ENCODE measurements around the gene LIPA. TPM values are rescaled to one million over a fixed set of nuclear protein-coding genes. Genes with fewer than 3 reads are reported as not detected.
"Not testable (repeated sequence)": the region's sequence is repeated elsewhere in the genome, so short reads cannot be mapped to it uniquely, and the experiment has no call there.

Gene LIPA
- polyA plus RNA-seq, 1 experiment: 51.6 TPM

- POLR2A ChIA-PET: no interaction called here
- TF ChIP-seq CTCF (IDR thresholded peaks at IDR 0.05; ENCODE audit: low read depth, low read length): no peak
- H3K4me3 ChIP-seq (ENCODE audit: low read depth, low read length): no peak overlapping the region
- H3K27ac ChIP-seq (ENCODE audit: low read depth, low read length): no peak overlapping the region
- H3K9me3 ChIP-seq (ENCODE audit: control insufficient read depth, insufficient read depth, low read length): no peaks in the 10 kb centered on the region
- H3K27me3 ChIP-seq (ENCODE audit: control insufficient read depth, insufficient read depth, low read length): no peaks in the 10 kb centered on the region
- CTCF ChIA-PET: interaction anchor here (0.6 to 2.3 kb wide), 4 partner anchors 11 to 172 kb away, joined by 3 to 9 read pairs (median 4); no protein-coding TSS in a partner anchor
- no peak for DNase-seq (ENCODE audit: low read depth, low spot score)
Measured at GRCh38 chr10:89202033-89202425, 49.5 kb downstream of the LIPA start.

- no peak overlapping the region for H3K27ac ChIP-seq (ENCODE audit: low read depth, low read length)
- H3K4me3 ChIP-seq (ENCODE audit: low read depth, low read length): no peak overlapping the region
- no peak for DNase-seq (ENCODE audit: low read depth, low spot score)
- CTCF ChIA-PET: interaction anchor here (0.6 to 2.3 kb wide), 4 partner anchors 11 to 172 kb away, joined by 3 to 9 read pairs (median 4); no protein-coding TSS in a partner anchor
- H3K9me3 ChIP-seq (ENCODE audit: control insufficient read depth, insufficient read depth, low read length): no peaks in the 10 kb centered on the region
- POLR2A ChIA-PET: no interaction called here
- no peaks in the 10 kb centered on the region for H3K27me3 ChIP-seq (ENCODE audit: control insufficient read depth, insufficient read depth, low read length)
- no peak for TF ChIP-seq CTCF (IDR thresholded peaks at IDR 0.05; ENCODE audit: low read depth, low read length)
Measured at GRCh38 chr10:89201345-89202032, 50.1 kb downstream of the LIPA start.

- no peak overlapping the region for H3K27ac ChIP-seq (ENCODE audit: low read depth, low read length)
- H3K4me3 ChIP-seq (ENCODE audit: low read depth, low read length): no peak overlapping the region
- no peaks in the 10 kb centered on the region for H3K27me3 ChIP-seq (ENCODE audit: control insufficient read depth, insufficient read depth, low read length)
- ChIA-PET CTCF (interaction anchor here (0.6 to 1.1 kb wide), 4 partner anchors 19 to 265 kb away, joined by 3 to 8 read pairs (median 5); no protein-coding TSS in a partner anchor), POLR2A (interaction anchor here (0.6 kb wide), 1 partner anchor 171 kb away, joined by 9 read pairs; no protein-coding TSS in a partner anchor)
- TF ChIP-seq CTCF (IDR thresholded peaks at IDR 0.05; ENCODE audit: low read depth, low read length): no peak
- H3K9me3 ChIP-seq (ENCODE audit: control insufficient read depth, insufficient read depth, low read length): no peaks in the 10 kb centered on the region
- no peak for DNase-seq (ENCODE audit: low read depth, low spot score)
Measured at GRCh38 chr10:89197473-89197872, 54.1 kb downstream of the LIPA start.

- POLR2A ChIA-PET; H3K27ac ChIP-seq (ENCODE audit: low read depth, low read length); CTCF ChIA-PET; H3K4me3 ChIP-seq (ENCODE audit: low read depth, low read length); DNase-seq (ENCODE audit: low read depth, low spot score); H3K9me3 ChIP-seq (ENCODE audit: control insufficient read depth, insufficient read depth, low read length); H3K27me3 ChIP-seq (ENCODE audit: control insufficient read depth, insufficient read depth, low read length): not testable (repeated sequence)
Measured at GRCh38 chr10:89191301-89191700, 60.3 kb downstream of the LIPA start.

GRCh38 chr10:89189211-89189734 is 62.3 kb downstream of the LIPA start:
- DNase-seq (ENCODE audit: low read depth, low spot score): no peak
- Histone ChIP-seq H3K4me3 (ENCODE audit: low read depth, low read length) (no peak overlapping the region), H3K27me3 (ENCODE audit: control insufficient read depth, insufficient read depth, low read length) (no peaks in the 10 kb centered on the region), H3K27ac (ENCODE audit: low read depth, low read length) (no peak overlapping the region), H3K9me3 (ENCODE audit: control insufficient read depth, insufficient read depth, low read length) (no peaks in the 10 kb centered on the region; the same call in 1 of the 2 replicates)
- TF ChIP-seq CTCF (IDR thresholded peaks at IDR 0.05; ENCODE audit: low read depth, low read length): no peak
- ChIA-PET CTCF (no interaction called here), POLR2A (no interaction called here)
